Gastroesophageal sphincter (tissue), 3 donors: ENCODE results near the gene ADIPOR2.

Source experiments
- POLR2A ChIP-seq, 2 donors: fragments of 450-650 bp; IDR thresholded peaks; one replicate each; pipeline ENCODE4 v1.6.1; 2017; ENCODE audit warnings: antibody characterized with exemption in 2 of 2, mild to moderate bottlenecking in 2 of 2, moderate library complexity in 1 of 2
- TF ChIP-seq, protein P1 (sequence below), 4 experiments: fragments of 200-600 bp in 2 of 4; fragments of 450-650 bp in 2 of 4; sonication (generic) in 1 of 4; IDR thresholded peaks; one replicate each; pipeline ENCODE4 v1.5.1; 2017 to 2019; ENCODE audit warnings: antibody characterized with exemption in 4 of 4, mild to moderate bottlenecking in 2 of 4, moderate library complexity in 2 of 4

DNA sequence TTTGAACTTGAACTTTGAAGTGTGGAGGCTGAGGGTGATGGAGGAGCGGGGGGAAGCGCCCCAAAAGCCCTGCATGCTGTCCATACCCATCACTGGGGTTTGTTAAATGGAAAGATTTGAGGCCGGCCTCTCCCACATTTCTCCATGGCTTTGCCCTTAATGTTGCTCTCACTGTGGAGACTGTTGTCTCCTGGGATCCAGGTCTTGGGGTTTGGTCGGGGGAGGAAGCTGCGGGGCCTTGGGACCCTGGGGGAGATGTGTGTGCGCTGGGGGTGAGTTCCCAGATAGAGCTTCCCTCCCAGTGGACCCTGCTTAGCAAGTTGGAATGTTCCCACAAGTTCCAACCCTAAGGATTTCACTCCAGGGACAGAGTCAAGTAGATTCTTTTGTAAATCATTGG lies 101.5 kb downstream of the ADIPOR2 start:
- TF ChIP-seq, protein P1, sequence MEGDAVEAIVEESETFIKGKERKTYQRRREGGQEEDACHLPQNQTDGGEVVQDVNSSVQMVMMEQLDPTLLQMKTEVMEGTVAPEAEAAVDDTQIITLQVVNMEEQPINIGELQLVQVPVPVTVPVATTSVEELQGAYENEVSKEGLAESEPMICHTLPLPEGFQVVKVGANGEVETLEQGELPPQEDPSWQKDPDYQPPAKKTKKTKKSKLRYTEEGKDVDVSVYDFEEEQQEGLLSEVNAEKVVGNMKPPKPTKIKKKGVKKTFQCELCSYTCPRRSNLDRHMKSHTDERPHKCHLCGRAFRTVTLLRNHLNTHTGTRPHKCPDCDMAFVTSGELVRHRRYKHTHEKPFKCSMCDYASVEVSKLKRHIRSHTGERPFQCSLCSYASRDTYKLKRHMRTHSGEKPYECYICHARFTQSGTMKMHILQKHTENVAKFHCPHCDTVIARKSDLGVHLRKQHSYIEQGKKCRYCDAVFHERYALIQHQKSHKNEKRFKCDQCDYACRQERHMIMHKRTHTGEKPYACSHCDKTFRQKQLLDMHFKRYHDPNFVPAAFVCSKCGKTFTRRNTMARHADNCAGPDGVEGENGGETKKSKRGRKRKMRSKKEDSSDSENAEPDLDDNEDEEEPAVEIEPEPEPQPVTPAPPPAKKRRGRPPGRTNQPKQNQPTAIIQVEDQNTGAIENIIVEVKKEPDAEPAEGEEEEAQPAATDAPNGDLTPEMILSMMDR (IDR thresholded peaks at IDR 0.05), result no peak
- no peak for TF ChIP-seq POLR2A (IDR thresholded peaks at IDR 0.05)
